ENCODE results near the gene ARHGAP10.

ARHGAP10 gene

GRCh38 chr4:148092316-148093014 lies 360.6 kb downstream of the ARHGAP10 start:
- TF ChIP-seq POLR2A (IDR thresholded peaks at IDR 0.05; ENCODE audit: extremely low read depth, insufficient read length) (no peak), MYC (IDR thresholded peaks at IDR 0.05; ENCODE audit: low read depth, low read length) (no peak), MAX (IDR thresholded peaks at IDR 0.05; ENCODE audit: low read depth, low read length) (no peak)
- DNase-seq (ENCODE audit: low read depth): no peak
- no peak overlapping the region for H3K4me3 ChIP-seq (ENCODE audit: low read depth, low read length)

- no peak for TF ChIP-seq CTCF (IDR thresholded peaks at IDR 0.05; ENCODE audit: low read depth, low read length)
- no peak for TF ChIP-seq POLR2A (IDR thresholded peaks at IDR 0.05; ENCODE audit: extremely low read depth, insufficient read length)
- no peak for TF ChIP-seq MYC (IDR thresholded peaks at IDR 0.05; ENCODE audit: low read depth, low read length)
- TF ChIP-seq MAX (IDR thresholded peaks at IDR 0.05; ENCODE audit: low read depth, low read length): no peak
- DNase-seq (ENCODE audit: low read depth): no peak
- no peak overlapping the region for H3K4me3 ChIP-seq (ENCODE audit: low read depth, low read length)
These were observed 361.2 kb downstream of the ARHGAP10 start for GRCh38 chr4:148093065-148093464.

- DNase-seq (ENCODE audit: low read depth): no peak
These were observed 362.3 kb downstream of the ARHGAP10 start for GRCh38 chr4:148094149-148094548.

GRCh38 chr4:148095346-148095923 lies 363.5 kb downstream of the ARHGAP10 start:
- TF ChIP-seq MYC (IDR thresholded peaks at IDR 0.05; ENCODE audit: low read depth, low read length) (no peak), POLR2A (IDR thresholded peaks at IDR 0.05; ENCODE audit: extremely low read depth, insufficient read length) (no peak), CTCF (IDR thresholded peaks at IDR 0.05; ENCODE audit: low read depth, low read length) (no peak), MAX (IDR thresholded peaks at IDR 0.05; ENCODE audit: low read depth, low read length) (no peak)
- DNase-seq (ENCODE audit: low read depth): no peak
- H3K4me3 ChIP-seq (ENCODE audit: low read depth, low read length): no peak overlapping the region

More at GRCh38 chr4:148094149-148094548, 362.3 kb downstream of the ARHGAP10 start:
- no peak for TF ChIP-seq MYC (IDR thresholded peaks at IDR 0.05; ENCODE audit: low read depth, low read length)
- no peak for TF ChIP-seq POLR2A (IDR thresholded peaks at IDR 0.05; ENCODE audit: extremely low read depth, insufficient read length)
- no peak for TF ChIP-seq CTCF (IDR thresholded peaks at IDR 0.05; ENCODE audit: low read depth, low read length)
- no peak for TF ChIP-seq MAX (IDR thresholded peaks at IDR 0.05; ENCODE audit: low read depth, low read length)
- H3K4me3 ChIP-seq (ENCODE audit: low read depth, low read length): no peak overlapping the region

- no peak for DNase-seq (ENCODE audit: low read depth)
- H3K4me3 ChIP-seq (ENCODE audit: low read depth, low read length): no peak overlapping the region
- TF ChIP-seq MAX (IDR thresholded peaks at IDR 0.05; ENCODE audit: low read depth, low read length) (no peak), POLR2A (IDR thresholded peaks at IDR 0.05; ENCODE audit: extremely low read depth, insufficient read length) (no peak), MYC (IDR thresholded peaks at IDR 0.05; ENCODE audit: low read depth, low read length) (no peak), CTCF (IDR thresholded peaks at IDR 0.05; ENCODE audit: low read depth, low read length) (no peak)
These were observed 365.9 kb downstream of the ARHGAP10 start for GRCh38 chr4:148097801-148098200.

- TF ChIP-seq CTCF (IDR thresholded peaks at IDR 0.05; ENCODE audit: low read depth, low read length) (no peak), MAX (IDR thresholded peaks at IDR 0.05; ENCODE audit: low read depth, low read length) (no peak), POLR2A (IDR thresholded peaks at IDR 0.05; ENCODE audit: extremely low read depth, insufficient read length) (no peak), MYC (IDR thresholded peaks at IDR 0.05; ENCODE audit: low read depth, low read length) (no peak)
- no peak for DNase-seq (ENCODE audit: low read depth)
- H3K4me3 ChIP-seq (ENCODE audit: low read depth, low read length): no peak overlapping the region
These were observed 369.3 kb downstream of the ARHGAP10 start for GRCh38 chr4:148101235-148101634.

Measured in NB4 (cell line).